Transverse colon (tissue), 3 donors: ENCODE results near the gene CD209.

Experiments used
- EP300 ChIP-seq: sonication (generic); formaldehyde crosslinking; IDR thresholded peaks from one replicate; pipeline ENCODE4 v1.6.1; 2017; ENCODE audit warnings: antibody characterized with exemption, low read depth
- TF ChIP-seq, protein P1 (sequence below), 5 experiments: fragments of 200-600 bp in 3 of 5; fragments of 450-650 bp in 2 of 5; sonication (generic) in 3 of 5; IDR thresholded peaks; 1 replicate in 2 of 5; 2 replicates in 3 of 5; pipeline ENCODE4 v1.5.1; 2016 to 2017; ENCODE audit warnings: antibody characterized with exemption in 5 of 5, inconsistent platforms in 3 of 5, mild to moderate bottlenecking in 2 of 5, moderate library complexity in 1 of 5

DNA sequence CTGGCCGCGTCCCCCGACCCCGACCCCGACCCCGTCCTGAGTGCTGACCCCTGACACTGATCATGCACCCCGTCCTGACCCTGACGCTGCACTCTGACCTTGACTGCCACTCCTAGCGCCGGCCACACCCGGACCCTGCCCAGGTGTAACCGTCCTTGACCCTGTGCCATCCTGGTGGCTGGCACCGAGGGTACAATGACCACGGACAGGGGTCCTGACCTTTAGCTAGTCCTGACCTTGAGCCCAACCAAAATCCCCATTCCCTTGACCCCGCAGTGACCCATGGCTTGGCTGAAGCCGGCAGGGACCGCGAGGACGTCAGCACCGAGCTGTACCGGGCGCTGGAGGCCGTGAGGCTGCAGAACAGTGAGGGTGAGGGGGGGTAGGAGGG, 41.6 kb upstream of the CD209 start:
- no peak for TF ChIP-seq EP300
- TF ChIP-seq, protein P1, sequence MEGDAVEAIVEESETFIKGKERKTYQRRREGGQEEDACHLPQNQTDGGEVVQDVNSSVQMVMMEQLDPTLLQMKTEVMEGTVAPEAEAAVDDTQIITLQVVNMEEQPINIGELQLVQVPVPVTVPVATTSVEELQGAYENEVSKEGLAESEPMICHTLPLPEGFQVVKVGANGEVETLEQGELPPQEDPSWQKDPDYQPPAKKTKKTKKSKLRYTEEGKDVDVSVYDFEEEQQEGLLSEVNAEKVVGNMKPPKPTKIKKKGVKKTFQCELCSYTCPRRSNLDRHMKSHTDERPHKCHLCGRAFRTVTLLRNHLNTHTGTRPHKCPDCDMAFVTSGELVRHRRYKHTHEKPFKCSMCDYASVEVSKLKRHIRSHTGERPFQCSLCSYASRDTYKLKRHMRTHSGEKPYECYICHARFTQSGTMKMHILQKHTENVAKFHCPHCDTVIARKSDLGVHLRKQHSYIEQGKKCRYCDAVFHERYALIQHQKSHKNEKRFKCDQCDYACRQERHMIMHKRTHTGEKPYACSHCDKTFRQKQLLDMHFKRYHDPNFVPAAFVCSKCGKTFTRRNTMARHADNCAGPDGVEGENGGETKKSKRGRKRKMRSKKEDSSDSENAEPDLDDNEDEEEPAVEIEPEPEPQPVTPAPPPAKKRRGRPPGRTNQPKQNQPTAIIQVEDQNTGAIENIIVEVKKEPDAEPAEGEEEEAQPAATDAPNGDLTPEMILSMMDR (IDR thresholded peaks at IDR 0.05): no peak
